K562 (cell line): ENCODE results near the gene HSPB6. TPM values are rescaled to one million over a fixed set of nuclear protein-coding genes. Genes with fewer than 3 reads are reported as not detected.

Experiments used
- BMI1 ChIP-seq: fragments of 150-350 bp; IDR thresholded peaks from 2 replicates; pipeline ENCODE4 v1.6.1; 2014; ENCODE audit warnings: low read length
- CBFA2T2 ChIP-seq: fragments of 450-650 bp; conservative IDR thresholded peaks from 2 replicates; pipeline ENCODE4 v1.6.1; 2017; ENCODE audit warnings: mild to moderate bottlenecking
- CHD1 ChIP-seq: fragments of 200-600 bp; sonication (generic); IDR thresholded peaks from one replicate; pipeline ENCODE4 v1.6.1; 2012; ENCODE audit warnings: mild to moderate bottlenecking, moderate library complexity, low read length, inconsistent platforms
- GATAD2A ChIP-seq: fragments of 450-650 bp; IDR thresholded peaks from 2 replicates; pipeline ENCODE4 v1.6.1; 2017
- MAFG ChIP-seq: fragments of 450-650 bp; conservative IDR thresholded peaks from 2 replicates; pipeline ENCODE4 v1.6.1; 2016; ENCODE audit warnings: missing genetic modification characterization, missing compliant biosample characterization
- PCBP1 ChIP-seq: fragments of 200-400 bp; formaldehyde crosslinking; IDR thresholded peaks from 2 replicates; pipeline ENCODE4 v1.6.1; 2018; ENCODE audit warnings: mild to moderate bottlenecking, low read depth, low read length; ENCODE audit not compliant: poor library complexity, severe bottlenecking
- SRSF7 ChIP-seq: fragments of 200-400 bp; formaldehyde crosslinking; optimal IDR thresholded peaks from 2 replicates; pipeline ENCODE3; 2017; ENCODE audit warnings: mild to moderate bottlenecking, low read depth, low read length
- TAF15 ChIP-seq: fragments of 200-400 bp; formaldehyde crosslinking; IDR thresholded peaks from 2 replicates; pipeline ENCODE4 v1.6.1; 2017; ENCODE audit warnings: mild to moderate bottlenecking, low read depth, low read length, moderate library complexity
- TAF9B ChIP-seq: fragments of 450-650 bp; IDR thresholded peaks from 2 replicates; pipeline ENCODE4 v1.6.1; 2018; ENCODE audit warnings: mild to moderate bottlenecking; ENCODE audit not compliant: partially characterized antibody
- TEAD4 ChIP-seq, 2 experiments: sonication (generic) in 1 of 2; formaldehyde crosslinking in 1 of 2; IDR thresholded peaks; 2 replicates each; pipeline versions ENCODE4 v1.6.1 to v1.8.0; 2012 to 2022; ENCODE audit warnings: borderline replicate concordance in 1 of 2, inconsistent platforms in 1 of 2, low read length in 1 of 2, mild to moderate bottlenecking in 1 of 2, missing genetic modification reagents in 1 of 2
- U2AF2 ChIP-seq: fragments of 200-400 bp; formaldehyde crosslinking; optimal IDR thresholded peaks from 2 replicates; pipeline ENCODE3; 2017; ENCODE audit warnings: low read depth, mild to moderate bottlenecking, low read length
- ZFP36 ChIP-seq: fragments of 150-350 bp; IDR thresholded peaks from 2 replicates; pipeline ENCODE4 v1.6.1; 2018; ENCODE audit warnings: low read length, low read depth; ENCODE audit not compliant: partially characterized antibody
- ZNF146 ChIP-seq: IDR thresholded peaks from one replicate; pipeline ENCODE4 v1.6.1; 2018; ENCODE audit warnings: missing compliant biosample characterization; ENCODE audit not compliant: unreplicated experiment
- ZNF507 ChIP-seq: conservative IDR thresholded peaks from 2 replicates; pipeline ENCODE4 v1.6.1; 2017; ENCODE audit warnings: missing genetic modification characterization, missing compliant biosample characterization
- ZNF778 ChIP-seq: fragments of 450-650 bp; formaldehyde crosslinking; IDR thresholded peaks from 2 replicates; pipeline ENCODE4 v1.4.0; 2020; ENCODE audit warnings: mild to moderate bottlenecking, moderate library complexity
- polyA plus RNA-seq, 8 experiments: library from polyadenylated mRNA; depleted of rRNA in 4 of 8; stranded (reverse) in 5 of 8; unstranded in 3 of 8; fragments of >200 nt; fragmentation: Nextera tagmentation in 2 of 8; fragmentation: Illumina TruSeq in 1 of 8; extraction: Ambion mirVana in 2 of 8; extraction: Trizol in 1 of 8; gene quantifications; 2 replicates each; pipeline versions ENCODE4 v1.2.1 to v1.2.3, GENCODE V29; 2011 to 2014; ENCODE audit warnings: inconsistent platforms in 1 of 8, missing spikeins in 1 of 8
- total RNA-seq, 7 experiments: library from RNA; depleted of rRNA in 6 of 7; stranded (reverse); fragments of >200 nt in 6 of 7; fragmentation: Illumina TruSeq in 2 of 7; extraction: Trizol in 2 of 7; gene quantifications; 2 replicates each; pipeline versions ENCODE4 v1.2.1 to v1.2.3, GENCODE V29; 2011 to 2021; ENCODE audit warnings: low replicate concordance in 1 of 7
- TF ChIP-seq, protein P1 (sequence below), 2 experiments: fragments of 200-800 bp in 1 of 2; sonication (Bioruptor generic) in 1 of 2; sonication (generic) in 1 of 2; formaldehyde crosslinking in 1 of 2; IDR thresholded peaks in 1 of 2; conservative IDR thresholded peaks in 1 of 2; 2 replicates each; pipeline versions ENCODE4 v1.5.0 to v1.6.1; 2016 to 2020; ENCODE audit warnings: missing compliant biosample characterization in 1 of 2, missing genetic modification characterization in 1 of 2, missing genetic modification reagents in 1 of 2
- TF ChIP-seq, protein P2 (sequence below): sonication (generic); formaldehyde crosslinking; IDR thresholded peaks from 2 replicates; pipeline ENCODE4 v1.8.1; 2023; ENCODE audit warnings: mild to moderate bottlenecking, missing genetic modification reagents

Gene HSPB6
- total and polyA plus RNA-seq, 9 of the 15 experiments (the other 6 are each of a cell fraction or from before 2014, with no cell fraction given): 0.55 TPM; not detected in 8

DNA sequence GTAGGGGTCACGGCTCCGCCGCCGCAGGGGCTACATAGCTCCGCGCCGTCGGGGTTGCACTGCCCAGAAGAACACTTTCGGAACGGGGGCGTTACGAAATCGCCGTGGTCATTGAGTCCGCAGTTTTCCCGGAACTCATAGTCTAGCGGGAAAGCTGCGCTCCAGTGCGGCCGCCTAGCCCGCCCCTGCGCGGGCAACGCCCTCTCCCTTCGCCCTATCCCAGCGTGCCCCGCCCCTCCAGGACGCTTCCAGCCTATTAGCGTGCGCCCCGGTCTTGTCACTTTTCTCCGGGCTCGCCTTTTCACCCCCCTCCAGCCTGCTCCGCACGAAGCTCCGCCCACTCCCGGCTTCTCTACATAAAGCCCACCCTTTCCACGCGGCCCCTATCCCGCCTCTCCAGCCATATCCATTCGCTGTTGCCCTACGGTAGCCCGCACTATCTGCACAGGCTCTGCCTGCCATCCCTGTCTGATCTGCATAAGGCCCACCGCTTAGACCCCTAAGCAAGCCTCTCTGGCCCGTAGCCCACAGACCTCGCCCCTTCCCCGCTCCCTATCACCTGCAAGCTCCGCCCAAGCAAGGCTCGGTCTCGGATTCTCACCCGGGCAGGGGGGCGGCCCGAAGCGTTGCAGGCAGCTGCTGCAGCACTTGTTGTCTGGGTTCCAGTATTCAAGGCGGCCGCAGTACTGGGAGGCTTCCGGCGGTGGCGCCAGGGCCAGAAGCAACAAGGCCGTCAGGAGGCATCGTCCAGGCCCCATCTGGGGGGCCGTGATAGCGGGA, 16.2 kb downstream of the HSPB6 start (continued):
- TF ChIP-seq ZNF507 (no peak), BMI1 (no peak), U2AF2 (no peak), SRSF7 (no peak), ZFP36 (peak; percentile 84), TAF15 (no peak), ZNF778 (CRISPR knock-in tag) (no peak), TEAD4 (IDR thresholded peaks at IDR 0.05; ENCODE audit: low read length) (no peak), TEAD4 (CRISPR knock-in tag; IDR thresholded peaks at IDR 0.05; ENCODE audit: borderline replicate concordance) (no peak), CHD1 (no peak), GATAD2A (0 out of 2 replicates have a peak, but pooled peaks have one; percentile 64), ZNF146 (CRISPR knock-in tag) (no peak), PCBP1 (no peak), CBFA2T2 (no peak), TAF9B (no peak), MAFG (tag) (no peak)
- TF ChIP-seq, protein P1, sequence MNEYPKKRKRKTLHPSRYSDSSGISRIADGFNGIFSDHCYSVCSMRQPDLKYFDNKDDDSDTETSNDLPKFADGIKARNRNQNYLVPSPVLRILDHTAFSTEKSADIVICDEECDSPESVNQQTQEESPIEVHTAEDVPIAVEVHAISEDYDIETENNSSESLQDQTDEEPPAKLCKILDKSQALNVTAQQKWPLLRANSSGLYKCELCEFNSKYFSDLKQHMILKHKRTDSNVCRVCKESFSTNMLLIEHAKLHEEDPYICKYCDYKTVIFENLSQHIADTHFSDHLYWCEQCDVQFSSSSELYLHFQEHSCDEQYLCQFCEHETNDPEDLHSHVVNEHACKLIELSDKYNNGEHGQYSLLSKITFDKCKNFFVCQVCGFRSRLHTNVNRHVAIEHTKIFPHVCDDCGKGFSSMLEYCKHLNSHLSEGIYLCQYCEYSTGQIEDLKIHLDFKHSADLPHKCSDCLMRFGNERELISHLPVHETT (CRISPR knock-in tag; conservative IDR thresholded peaks at IDR 0.05 in 1 of 2, IDR thresholded peaks at IDR 0.05 in 1 of 2): no peak
- TF ChIP-seq, protein P2, sequence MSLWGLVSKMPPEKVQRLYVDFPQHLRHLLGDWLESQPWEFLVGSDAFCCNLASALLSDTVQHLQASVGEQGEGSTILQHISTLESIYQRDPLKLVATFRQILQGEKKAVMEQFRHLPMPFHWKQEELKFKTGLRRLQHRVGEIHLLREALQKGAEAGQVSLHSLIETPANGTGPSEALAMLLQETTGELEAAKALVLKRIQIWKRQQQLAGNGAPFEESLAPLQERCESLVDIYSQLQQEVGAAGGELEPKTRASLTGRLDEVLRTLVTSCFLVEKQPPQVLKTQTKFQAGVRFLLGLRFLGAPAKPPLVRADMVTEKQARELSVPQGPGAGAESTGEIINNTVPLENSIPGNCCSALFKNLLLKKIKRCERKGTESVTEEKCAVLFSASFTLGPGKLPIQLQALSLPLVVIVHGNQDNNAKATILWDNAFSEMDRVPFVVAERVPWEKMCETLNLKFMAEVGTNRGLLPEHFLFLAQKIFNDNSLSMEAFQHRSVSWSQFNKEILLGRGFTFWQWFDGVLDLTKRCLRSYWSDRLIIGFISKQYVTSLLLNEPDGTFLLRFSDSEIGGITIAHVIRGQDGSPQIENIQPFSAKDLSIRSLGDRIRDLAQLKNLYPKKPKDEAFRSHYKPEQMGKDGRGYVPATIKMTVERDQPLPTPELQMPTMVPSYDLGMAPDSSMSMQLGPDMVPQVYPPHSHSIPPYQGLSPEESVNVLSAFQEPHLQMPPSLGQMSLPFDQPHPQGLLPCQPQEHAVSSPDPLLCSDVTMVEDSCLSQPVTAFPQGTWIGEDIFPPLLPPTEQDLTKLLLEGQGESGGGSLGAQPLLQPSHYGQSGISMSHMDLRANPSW (CRISPR knock-in tag): no peak
